ENCODE data around the gene LY6G5B. TPM values are rescaled to one million over a fixed set of nuclear protein-coding genes. Genes with fewer than 3 reads are reported as not detected.

LY6G5B gene
- total RNA-seq, 1 experiment from 2014 or later, result 1.1 TPM

DNA sequence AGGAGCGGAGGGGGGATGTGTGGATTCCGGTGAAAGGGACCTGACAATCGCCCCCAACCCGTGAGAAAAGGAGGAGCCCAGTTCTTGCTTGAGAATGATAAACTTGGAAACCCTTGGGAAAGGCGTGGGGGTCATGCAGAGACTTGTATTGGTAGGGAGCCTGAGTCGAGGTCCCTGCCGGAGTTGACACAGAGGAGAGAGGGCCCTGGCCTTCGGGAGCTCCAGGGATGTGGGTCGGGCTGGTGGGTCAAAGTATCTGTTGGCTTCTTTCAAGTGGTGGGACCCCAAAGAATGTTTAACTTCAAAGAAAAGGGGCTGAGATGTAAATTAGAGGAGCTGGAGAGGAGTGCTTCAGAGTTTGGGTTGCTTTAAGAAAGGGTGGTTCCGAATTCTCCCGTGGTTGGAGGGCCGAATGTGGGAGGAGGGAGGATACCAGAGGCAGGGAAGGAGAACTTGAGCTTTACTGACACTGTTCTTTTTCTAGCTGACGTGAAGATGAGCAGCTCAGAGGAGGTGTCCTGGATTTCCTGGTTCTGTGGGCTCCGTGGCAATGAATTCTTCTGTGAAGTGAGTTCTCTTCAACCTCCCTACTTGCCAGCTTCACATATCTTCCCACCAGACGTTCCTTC, 3.3 kb upstream of the LY6G5B start:
- Histone ChIP-seq H3K4me3 (peak overlapping the region; percentile 78), H3K27me3 (no peaks in the 10 kb centered on the region), H3K36me3 (peaks cover 47% of the 10 kb centered on the region), H3K9me3 (no peaks in the 10 kb centered on the region)
- no peak for DNase-seq

- Histone ChIP-seq H3K4me3 (no peak overlapping the region), H3K27me3 (no peaks in the 10 kb centered on the region), H3K36me3 (peaks cover 4% of the 10 kb centered on the region), H3K9me3 (no peaks in the 10 kb centered on the region)
- DNase-seq, result no peak
These were observed 6.6 kb downstream of the LY6G5B start for GRCh38 chr6:31676322-31676903.

- no peak for DNase-seq
- no peak overlapping the region for H3K4me3 ChIP-seq
- no peaks in the 10 kb centered on the region for H3K27me3 ChIP-seq
- no peaks in the 10 kb centered on the region for H3K9me3 ChIP-seq
- H3K36me3 ChIP-seq, result peaks cover 4% of the 10 kb centered on the region
These were observed 7.1 kb downstream of the LY6G5B start for GRCh38 chr6:31676904-31677303.

- no peaks in the 10 kb centered on the region for H3K27me3 ChIP-seq
- no peaks in the 10 kb centered on the region for H3K36me3 ChIP-seq
- DNase-seq, result no peak
- H3K9me3 ChIP-seq, result no peaks in the 10 kb centered on the region
- H3K4me3 ChIP-seq, result no peak overlapping the region
These were observed 8.2 kb downstream of the LY6G5B start for GRCh38 chr6:31677955-31678354.

- Histone ChIP-seq H3K4me3 (peak within 1 kb of the TSS; percentile 27), H3K36me3 (no peaks in the 10 kb centered on the region), H3K27me3 (no peaks in the 10 kb centered on the region), H3K9me3 (no peaks in the 10 kb centered on the region)
- DNase-seq, result peak; percentile 68
These were observed 10.7 kb downstream of the LY6G5B start, which contains the start of gene LY6G5C for GRCh38 chr6:31680226-31681134. Gene LY6G5C, minus strand, starts transcription at chr6:31681067. Its CDS starts 694 bp downstream, at chr6:31680373.

DNA sequence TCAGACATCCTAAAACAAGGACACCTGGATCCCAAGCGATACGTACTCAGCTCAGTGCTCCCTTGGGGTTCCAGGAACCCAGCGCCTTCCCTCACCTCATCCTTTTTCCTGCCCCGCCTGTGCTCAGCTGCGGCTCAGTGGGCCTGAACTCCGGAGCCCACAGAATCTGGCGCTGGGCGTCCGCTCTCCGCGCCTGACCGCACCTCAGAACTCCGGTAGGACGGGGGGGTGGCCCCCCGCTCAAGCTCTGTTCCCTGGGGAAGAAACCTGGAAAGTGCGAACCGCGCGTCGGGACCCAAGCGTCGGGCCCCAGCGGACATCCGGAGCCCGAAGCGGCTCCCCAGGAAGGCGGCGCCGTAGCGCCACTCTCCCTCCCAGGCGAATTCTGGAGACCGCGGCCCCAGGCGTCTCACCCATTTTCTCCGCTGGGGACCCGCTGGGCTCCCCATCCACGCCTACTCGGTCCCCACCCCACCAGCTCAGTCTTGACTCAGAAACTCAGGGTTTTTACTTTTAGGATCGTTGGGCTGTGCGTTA, 11.4 kb downstream of the LY6G5B start:
- Histone ChIP-seq H3K27me3 (no peaks in the 10 kb centered on the region), H3K4me3 (peak overlapping the region; percentile 27)
- DNase-seq, result peak; percentile 20

GRCh38 chr6:31683591-31683990, 13.8 kb downstream of the LY6G5B start:
- no peak overlapping the region for H3K4me3 ChIP-seq
- H3K36me3 ChIP-seq, result no peaks in the 10 kb centered on the region
- H3K9me3 ChIP-seq, result no peaks in the 10 kb centered on the region
- no peaks in the 10 kb centered on the region for H3K27me3 ChIP-seq
- DNase-seq, result no peak

More for the DNA sequence above, 11.4 kb downstream of the LY6G5B start:
- no peaks in the 10 kb centered on the region for H3K36me3 ChIP-seq
- no peaks in the 10 kb centered on the region for H3K9me3 ChIP-seq

- Histone ChIP-seq H3K36me3 (no peaks in the 10 kb centered on the region), H3K4me3 (no peak overlapping the region), H3K9me3 (no peaks in the 10 kb centered on the region), H3K27me3 (no peaks in the 10 kb centered on the region)
- DNase-seq, result no peak
These were observed 16.7 kb downstream of the LY6G5B start for GRCh38 chr6:31686483-31686882.

GRCh38 chr6:31687321-31687720, 17.5 kb downstream of the LY6G5B start:
- no peaks in the 10 kb centered on the region for H3K9me3 ChIP-seq
- no peak for DNase-seq
- H3K4me3 ChIP-seq, result no peak overlapping the region
- no peaks in the 10 kb centered on the region for H3K36me3 ChIP-seq
- H3K27me3 ChIP-seq, result no peaks in the 10 kb centered on the region

GRCh38 chr6:31687860-31688693, 18.3 kb downstream of the LY6G5B start:
- DNase-seq, result no peak
- Histone ChIP-seq H3K27me3 (no peaks in the 10 kb centered on the region), H3K4me3 (no peak overlapping the region), H3K36me3 (no peaks in the 10 kb centered on the region), H3K9me3 (no peaks in the 10 kb centered on the region)

DNA sequence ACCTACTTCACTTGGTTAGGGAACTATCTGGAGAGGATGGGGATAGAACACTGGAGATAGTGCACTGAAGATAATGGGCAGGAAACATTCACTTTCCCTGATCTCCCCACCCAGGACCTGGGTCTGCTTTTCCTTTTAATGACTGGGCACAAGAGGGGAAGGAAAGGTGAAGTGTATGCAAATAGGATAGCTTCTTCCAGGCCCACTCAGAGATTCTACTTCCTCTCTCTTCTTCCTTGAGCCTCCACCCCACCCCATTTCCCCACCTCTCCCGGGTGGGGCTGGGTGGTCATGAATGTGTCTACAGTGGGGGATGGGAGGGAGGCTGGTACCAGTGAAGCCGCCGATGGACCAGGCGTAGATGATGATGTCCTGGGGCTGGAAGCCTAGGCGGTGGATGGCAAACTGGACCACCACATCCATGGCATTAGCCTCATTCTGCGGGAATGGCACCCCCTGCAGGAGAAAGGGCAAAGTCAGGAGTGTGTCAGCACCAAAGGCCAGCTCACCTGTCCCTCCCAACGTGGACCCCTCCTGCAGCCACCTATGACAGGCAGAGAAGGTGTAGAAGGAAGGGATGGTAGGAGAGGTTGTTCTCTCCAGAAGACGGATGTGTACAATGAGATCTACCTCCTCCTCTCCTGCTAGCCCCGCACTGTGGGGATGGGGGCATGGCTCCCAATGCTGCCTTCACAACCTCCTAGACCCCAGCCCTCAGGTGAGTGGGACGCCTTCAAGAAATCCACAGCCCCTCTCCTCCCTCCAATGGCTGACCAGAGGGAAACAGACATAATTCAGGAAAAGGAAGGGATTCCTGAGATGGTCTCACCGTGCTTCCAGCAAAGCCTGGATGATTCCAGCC, 19.7 kb downstream of the LY6G5B start:
- H3K9me3 ChIP-seq, result no peaks in the 10 kb centered on the region
- H3K27me3 ChIP-seq, result no peaks in the 10 kb centered on the region
- no peaks in the 10 kb centered on the region for H3K36me3 ChIP-seq
- H3K4me3 ChIP-seq, result no peak overlapping the region
- no peak for DNase-seq

GRCh38 chr6:31690231-31691077, 20.7 kb downstream of the LY6G5B start:
- H3K9me3 ChIP-seq, result no peaks in the 10 kb centered on the region
- no peaks in the 10 kb centered on the region for H3K27me3 ChIP-seq
- no peak for DNase-seq
- no peak overlapping the region for H3K4me3 ChIP-seq
- H3K36me3 ChIP-seq, result no peaks in the 10 kb centered on the region

GRCh38 chr6:31691078-31691463, 21.3 kb downstream of the LY6G5B start:
- Histone ChIP-seq H3K4me3 (no peak overlapping the region), H3K9me3 (no peaks in the 10 kb centered on the region), H3K36me3 (no peaks in the 10 kb centered on the region), H3K27me3 (no peaks in the 10 kb centered on the region)
- DNase-seq, result no peak

- DNase-seq, result no peak
- no peaks in the 10 kb centered on the region for H3K27me3 ChIP-seq
- no peaks in the 10 kb centered on the region for H3K36me3 ChIP-seq
- H3K9me3 ChIP-seq, result no peaks in the 10 kb centered on the region
- no peak overlapping the region for H3K4me3 ChIP-seq
These were observed 21.9 kb downstream of the LY6G5B start for GRCh38 chr6:31691564-31692108.

GRCh38 chr6:31692353-31692752, 22.6 kb downstream of the LY6G5B start:
- no peaks in the 10 kb centered on the region for H3K9me3 ChIP-seq
- no peaks in the 10 kb centered on the region for H3K36me3 ChIP-seq
- no peak overlapping the region for H3K4me3 ChIP-seq
- no peaks in the 10 kb centered on the region for H3K27me3 ChIP-seq
- DNase-seq, result no peak

Measured in MG63 (cell line).